HG03521 (cell line): ENCODE data around the gene SNPH.
"Not testable (repeated sequence)": the region's sequence is repeated elsewhere in the genome, so short reads cannot be mapped to it uniquely, and the experiment has no call there.

Source experiments
- ATAC-seq: cut with Tn5 transposase; IDR thresholded peaks from one replicate; pipeline ENCODE4 v1.9.1; 2021; ENCODE audit warnings: mild to moderate bottlenecking, moderate library complexity; ENCODE audit not compliant: unreplicated experiment

SNPH gene

GRCh38 chr20:1336699-1337367 is 70.7 kb downstream of the SNPH start:
- no peak for ATAC-seq

- ATAC-seq, result no peak
Observed at GRCh38 chr20:1337441-1337840, 71.3 kb downstream of the SNPH start.

GRCh38 chr20:1338096-1338495 is 72.0 kb downstream of the SNPH start:
- no peak for ATAC-seq

- ATAC-seq, result no peak
Observed at GRCh38 chr20:1338801-1339200, 72.7 kb downstream of the SNPH start.

GRCh38 chr20:1341561-1342265 is 75.6 kb downstream of the SNPH start:
- ATAC-seq, result no peak

- ATAC-seq, result not testable (repeated sequence)
Observed at GRCh38 chr20:1343446-1344124, 77.5 kb downstream of the SNPH start.

GRCh38 chr20:1345030-1345755 is 79.1 kb downstream of the SNPH start:
- ATAC-seq, result no peak

GRCh38 chr20:1345756-1346093 is 79.6 kb downstream of the SNPH start:
- no peak for ATAC-seq

- no peak for ATAC-seq
Observed at GRCh38 chr20:1346315-1346969, 80.3 kb downstream of the SNPH start.

- ATAC-seq, result no peak
Observed at GRCh38 chr20:1353956-1354355, 87.9 kb downstream of the SNPH start.

- no peak for ATAC-seq
Observed at GRCh38 chr20:1357921-1358671, 92.0 kb downstream of the SNPH start.
